HG03196 (cell line): ENCODE results near the gene IQUB.
"Not testable (repeated sequence)": the region's sequence is repeated elsewhere in the genome, so short reads cannot be mapped to it uniquely, and the experiment has no call there.

ENCODE experiments used
- ATAC-seq: cut with Tn5 transposase; IDR thresholded peaks from one replicate; pipeline ENCODE4 v1.9.1; 2021; ENCODE audit not compliant: unreplicated experiment

Gene IQUB

DNA sequence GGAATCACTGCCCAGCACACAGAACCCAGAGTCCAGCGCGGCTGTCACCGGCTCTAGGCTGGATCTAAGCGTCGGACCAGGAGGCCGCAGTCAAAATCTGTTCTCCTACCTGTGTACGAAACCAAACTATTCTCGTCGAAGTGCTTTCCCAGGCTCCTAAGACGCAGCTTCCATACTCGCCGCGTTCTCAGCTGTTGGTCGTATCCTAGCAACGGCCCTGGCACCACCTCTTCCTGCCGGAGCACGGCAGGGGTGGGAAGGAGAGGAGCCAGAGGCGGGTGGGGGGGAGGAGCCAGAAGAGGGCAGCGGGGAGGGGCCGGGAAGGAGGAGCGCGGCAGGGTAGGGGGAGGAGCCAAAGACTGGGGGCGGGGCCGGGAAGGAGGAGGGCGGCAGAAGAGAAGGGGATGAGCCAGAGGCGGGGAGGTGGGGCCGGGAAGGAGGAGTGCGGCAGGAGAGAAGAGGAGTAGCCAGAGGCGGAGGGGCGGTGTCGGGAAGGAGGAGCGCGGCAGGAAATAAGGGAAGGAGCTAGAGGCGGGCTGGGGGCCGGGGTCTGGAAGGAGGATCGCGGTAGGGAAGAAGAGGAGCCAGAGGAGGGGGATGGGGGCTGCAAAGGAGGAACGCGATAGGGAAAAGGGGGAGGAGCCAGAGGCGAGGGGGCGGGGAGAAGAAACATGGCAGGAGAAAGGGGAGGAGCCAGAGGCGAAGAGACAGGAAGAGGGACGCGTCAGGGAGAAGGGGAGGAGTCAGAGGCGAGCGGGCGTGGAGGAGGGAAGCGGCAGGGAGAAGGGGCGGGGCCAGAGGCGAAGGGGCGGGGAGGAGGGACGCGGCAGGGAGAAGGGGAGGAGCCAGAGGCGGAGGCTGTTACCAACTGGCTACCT is at the start of gene IQUB:
Gene IQUB, minus strand, starts transcription at position 213 of the 878 bp plus-strand sequence. CDS start 22,255 bp downstream, outside the sequence.
- peak; percentile 80 for ATAC-seq

DNA sequence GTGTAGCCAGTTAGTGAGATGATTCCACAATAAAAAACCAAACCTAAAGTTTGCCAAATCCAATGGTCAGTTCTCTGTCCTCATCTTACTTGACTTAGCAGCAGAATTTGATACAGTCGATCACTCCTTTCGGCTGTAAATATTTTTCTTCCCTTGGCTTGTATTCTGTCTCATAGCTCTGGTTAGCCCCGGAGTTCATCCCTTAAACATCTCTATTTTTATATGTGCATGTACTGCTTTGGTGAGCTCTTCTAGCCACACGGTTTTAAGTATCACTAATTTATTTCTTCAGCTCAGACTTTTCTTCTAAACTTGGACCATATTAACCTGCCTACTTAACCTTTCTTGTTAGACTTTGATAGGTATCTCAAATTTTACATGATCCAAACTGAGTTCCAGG is 49.4 kb upstream of the IQUB start:
- no peak for ATAC-seq

DNA sequence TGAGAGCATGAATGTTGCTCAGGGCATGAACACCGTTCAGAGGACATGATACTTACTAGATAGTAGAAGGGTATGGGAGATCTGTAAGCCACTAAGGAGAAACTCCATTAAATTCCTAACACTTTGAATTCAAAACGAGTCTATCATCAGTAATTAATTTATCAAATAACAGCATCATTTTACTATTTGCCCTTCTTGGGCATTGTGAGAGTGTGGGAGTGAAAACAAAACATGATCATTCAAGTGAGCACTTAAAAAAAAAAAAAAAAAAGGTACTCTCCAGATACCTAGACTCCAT is 46.7 kb upstream of the IQUB start:
- ATAC-seq = no peak

DNA sequence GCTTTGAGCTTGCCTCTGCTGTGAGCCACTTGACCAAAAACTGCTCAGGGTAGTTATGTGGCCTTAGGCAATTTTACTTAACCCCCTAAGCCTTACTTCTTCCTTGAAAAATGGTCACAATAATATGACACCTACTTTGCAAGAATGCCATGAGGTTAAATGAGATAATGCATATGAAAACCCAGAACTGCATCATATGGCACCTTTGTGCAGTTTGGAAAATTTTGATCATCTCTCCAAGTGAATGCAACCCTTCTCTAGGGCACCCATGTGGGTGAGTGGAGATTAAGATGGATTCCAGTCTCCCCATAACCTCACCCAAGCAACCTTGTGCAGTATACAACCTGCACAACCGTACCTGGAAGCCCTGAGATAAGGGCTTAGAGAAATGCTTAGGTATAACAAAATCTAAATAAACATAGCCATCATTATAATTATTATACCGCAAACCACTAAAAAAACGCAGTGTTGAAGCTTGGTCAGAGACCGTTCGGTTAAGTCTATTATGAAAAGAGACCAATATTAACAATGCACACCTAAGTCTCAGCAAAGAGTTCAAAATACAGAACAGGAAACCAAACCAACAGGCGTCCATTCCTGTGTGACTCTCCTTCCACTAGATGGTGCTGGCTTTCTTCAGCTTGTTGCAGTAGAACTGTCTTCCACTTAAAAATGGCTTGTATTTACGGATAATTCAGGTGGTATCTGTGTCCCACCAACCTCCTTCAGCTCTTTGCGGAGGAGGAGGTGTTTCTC is 46.2 kb upstream of the IQUB start:
- peak; percentile 73 for ATAC-seq

DNA sequence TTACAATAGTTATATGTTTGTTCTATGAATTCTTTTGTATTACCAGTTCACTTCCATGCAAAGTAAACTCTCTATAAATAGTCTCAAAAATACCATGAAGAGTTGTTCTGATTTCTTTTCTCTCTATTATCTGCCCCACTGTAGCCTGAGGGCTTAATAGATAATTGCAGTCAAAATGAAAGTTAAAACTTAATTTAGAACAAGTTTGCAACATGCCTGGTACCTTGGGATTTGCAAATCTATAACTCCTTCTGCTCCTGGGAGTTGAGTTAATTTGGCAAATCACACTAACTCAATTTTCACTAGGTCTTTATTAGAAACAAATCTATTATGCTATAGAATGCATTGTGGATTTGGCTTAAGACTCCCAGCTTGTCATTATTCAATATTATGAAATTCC is 45.0 kb upstream of the IQUB start:
- no peak for ATAC-seq

DNA sequence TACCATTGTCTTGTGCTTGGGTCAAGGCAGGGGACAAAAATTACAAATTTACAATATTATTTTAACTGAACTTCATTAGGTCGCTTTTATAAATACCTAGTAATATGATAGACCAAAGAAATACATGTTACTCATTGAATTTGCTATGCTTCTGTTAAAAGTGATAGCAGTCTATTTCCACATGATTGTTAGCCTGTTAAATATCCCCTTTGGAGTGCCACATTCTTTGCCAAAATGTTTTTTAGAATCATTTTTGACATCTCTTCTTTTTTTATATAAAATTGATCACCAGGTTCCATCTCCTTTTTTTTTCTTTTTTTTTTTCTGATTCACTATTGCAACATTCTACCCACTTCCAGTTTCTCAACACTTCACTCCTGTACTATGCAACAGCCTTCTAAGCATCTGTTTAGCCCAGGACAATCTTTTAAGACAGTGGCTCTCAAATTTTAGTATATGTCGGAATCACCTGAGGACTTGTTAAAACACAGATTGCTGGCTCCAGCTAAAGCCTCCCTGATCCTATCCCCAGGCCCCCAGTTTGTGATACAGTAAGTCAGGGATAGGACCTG is 39.6 kb upstream of the IQUB start:
- no peak for ATAC-seq

DNA sequence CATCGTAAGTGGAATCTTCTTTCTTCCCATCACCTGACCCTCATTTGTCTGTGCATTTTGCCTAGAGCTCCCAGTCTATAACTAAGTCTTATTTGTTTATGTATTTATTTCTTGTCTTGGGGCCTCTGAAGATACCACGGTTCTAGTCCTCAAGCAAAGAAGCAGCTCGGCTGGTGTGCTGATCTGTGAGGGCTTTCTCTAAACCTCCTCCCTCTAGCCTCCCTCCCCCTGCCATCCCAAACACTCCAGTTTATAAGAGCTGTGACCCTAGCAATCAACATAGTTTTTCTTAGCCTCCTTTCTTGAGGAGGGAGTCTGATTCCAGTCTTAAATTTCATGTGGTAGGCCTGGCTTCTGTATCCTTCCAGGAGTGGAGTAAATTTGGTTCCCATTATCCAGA is 38.9 kb upstream of the IQUB start:
- no peak for ATAC-seq

DNA sequence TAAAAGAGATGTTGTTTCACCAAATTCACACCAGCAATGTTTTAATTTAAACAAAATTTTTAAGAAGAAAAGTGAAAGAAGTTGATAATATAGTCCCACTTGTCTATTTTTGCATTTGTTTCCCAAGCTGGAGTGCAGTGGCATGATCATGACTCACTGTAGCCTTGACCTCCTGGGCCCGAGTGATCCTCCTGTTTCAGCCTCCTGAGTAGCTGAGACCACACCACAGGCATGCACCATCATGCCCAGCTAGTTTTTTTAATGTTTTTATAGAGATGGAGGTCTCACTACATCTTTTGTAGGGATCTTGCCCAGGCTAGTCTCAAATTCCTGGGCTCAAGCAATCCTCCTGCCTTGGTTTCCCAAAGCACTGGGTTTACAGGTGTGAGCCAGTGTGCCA is 37.3 kb upstream of the IQUB start:
- no peak for ATAC-seq

DNA sequence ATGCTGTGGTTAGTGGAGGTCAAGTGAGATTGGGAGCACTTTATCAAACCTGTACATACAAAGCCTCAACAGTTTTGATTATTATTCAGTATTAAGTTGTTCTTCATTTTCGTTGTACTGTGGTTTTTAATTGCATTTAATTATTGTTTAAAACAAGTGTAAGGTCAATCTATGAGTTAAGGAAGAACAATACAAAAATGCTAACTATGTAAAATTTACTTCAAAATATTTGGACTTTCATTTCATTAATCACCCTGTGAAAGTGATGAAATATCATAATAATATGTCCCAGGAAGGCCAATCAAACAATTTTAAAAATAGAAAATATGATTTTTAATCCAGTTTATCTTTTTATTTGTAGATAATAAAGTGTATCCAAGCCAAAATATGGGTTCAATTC is 36.8 kb upstream of the IQUB start:
- ATAC-seq = no peak

DNA sequence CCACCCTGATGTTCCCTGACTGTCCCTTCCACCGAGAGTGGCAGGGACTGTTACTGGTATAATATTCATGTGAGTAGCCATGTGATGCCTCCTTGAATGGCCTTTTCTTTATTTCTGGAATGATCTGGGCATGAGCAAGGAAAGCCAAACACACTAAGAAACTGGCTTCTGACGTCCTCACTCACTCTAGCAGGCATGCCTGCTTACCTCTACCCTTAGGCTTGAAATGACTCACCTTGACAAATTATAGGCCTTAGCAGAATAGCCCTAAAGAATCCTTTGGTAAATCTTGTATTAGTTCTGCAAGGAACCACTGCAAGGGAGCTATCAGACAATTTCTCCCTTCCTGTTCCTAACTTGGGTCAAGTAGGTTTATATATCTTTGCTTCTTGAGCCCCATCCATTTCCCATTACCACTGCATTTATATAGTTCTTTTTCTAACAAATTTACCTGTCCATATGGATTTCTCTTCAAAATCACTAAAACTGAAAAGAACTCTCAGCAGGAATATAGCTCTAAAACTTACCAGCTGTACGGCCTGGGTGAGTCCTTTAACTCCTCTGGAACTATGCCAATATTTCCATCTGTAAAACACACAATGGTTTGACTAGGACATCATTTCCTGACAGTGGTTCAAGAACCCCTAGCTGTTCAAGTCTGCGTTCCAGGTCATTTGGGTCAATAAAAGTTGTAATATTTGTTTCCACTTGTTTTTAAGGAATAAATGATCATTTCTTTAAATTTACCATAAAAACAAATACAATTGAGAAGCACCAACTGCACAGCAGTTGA is 36.2 kb upstream of the IQUB start:
- ATAC-seq = no peak

DNA sequence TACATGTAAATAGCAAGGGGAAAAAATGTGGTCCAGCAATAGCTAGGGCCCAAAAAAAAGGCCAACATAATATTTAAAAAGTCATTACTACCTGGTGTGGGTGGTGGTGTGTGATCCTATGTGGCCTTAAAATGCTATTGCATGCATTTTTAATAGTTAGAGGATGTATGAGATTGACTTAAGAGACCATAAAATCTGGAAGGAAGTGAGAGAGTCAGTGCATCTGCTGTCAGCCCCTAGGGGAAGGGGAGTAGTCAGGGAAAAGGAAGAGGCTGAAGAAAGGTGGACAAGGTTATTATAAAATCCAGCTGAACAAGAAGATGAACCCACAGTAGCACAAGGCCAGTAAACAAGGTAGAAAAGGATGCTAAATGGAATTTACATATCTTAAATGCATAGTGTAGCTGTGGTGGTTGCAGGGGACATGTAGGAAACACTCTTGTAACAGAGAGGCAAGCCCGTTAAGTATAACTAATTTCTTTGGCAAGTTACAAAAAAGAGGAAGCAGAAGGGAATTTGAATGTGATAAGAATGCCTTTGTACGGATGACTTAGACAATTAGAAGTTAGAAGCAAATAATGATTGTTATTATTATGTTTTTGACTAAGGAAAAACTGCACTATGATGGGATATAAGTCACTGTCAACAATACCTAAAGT is 35.1 kb upstream of the IQUB start:
- ATAC-seq = no peak

DNA sequence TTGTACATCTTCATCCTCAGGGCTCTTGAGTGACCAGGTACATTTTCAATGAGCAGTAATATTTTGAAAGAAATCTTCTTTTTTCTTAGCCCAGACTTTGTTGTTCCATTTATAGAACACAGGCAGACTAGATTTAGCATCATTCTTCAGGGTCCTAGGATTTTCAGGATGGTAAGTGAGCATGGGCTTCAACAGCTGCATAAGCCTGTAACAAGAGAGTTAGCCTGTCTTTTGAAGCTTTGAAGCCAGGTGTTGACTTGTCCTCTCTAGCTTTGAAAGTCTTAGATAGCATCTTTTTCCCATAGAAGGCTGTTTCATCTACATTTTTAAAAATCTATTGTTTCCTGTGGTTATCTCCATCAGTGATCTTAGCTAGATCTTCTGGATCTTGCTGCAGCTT is 27.7 kb upstream of the IQUB start:
- no peak for ATAC-seq

DNA sequence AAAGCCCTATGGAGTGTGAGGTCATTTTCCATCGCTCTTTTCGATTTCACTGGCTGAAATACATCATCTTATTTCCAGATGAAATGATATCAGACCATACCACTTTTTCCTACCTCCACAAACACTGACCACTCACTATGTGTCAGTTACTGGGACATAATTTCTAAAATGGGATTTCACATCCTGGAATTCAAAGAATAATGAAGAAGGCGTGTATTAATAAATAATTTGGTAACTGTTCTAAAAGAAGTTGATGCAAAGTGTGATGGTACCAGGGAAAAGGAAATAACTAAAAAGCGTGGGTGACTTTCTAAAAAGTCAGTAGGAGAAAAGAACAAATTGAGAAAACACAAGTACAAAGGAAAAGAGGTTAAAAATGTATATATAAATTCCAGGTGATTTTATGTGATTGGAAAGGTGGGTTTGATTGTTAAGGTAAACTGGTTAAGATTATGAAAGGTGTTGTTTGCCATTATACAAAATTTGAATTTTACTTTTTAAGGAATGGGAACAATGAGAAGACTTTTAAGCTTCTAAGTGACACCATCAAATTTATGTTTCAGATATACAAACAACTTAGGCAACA is 24.0 kb upstream of the IQUB start:
- no peak for ATAC-seq

DNA sequence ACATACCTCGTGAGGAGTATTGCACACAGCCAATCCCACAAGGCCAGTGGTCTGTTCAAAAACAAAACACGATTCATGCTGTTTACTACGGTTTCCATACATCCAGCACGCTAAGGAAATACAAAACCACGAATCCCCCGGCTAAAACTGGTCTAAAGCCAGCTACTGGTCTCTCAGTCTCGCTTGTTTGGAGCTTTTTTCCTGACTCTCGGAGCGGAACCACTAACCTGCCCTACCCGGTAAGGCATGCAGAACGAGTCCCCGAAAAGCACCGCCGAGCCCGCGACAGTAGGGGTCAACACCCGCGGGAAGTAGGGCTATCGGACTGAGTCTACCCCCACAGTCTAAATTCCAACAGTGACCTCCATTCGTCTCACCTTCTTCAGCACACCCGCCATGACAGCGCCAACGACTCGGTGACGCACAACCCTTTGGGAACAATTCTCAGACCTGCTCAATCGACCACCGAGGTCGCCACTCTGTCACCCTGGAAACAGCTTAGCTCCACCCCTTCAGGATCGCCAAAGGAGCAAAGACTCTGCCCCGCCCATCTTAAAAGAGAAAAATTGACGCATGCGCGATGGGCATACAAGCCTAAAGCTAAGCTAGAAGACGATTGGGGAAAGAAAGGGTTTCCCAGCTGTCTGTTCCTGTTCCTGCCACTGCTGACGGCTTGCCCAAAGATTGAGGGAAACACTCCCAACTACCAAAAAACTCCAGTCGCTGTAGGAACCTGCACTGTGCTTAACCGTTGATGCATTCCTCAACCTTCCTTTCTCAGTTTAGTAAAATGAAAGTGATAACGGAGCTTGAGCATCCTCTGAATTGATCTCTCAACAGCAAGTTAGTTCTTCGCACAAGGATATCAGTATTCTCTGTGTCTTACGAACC is 23.2 kb upstream of the IQUB start, which contains the start of gene NDUFA5:
Gene NDUFA5, minus strand, starts transcription at position 421 of the 891 bp plus-strand sequence. Its CDS starts 23 bp downstream, at position 398.
- ATAC-seq = peak; percentile 99

DNA sequence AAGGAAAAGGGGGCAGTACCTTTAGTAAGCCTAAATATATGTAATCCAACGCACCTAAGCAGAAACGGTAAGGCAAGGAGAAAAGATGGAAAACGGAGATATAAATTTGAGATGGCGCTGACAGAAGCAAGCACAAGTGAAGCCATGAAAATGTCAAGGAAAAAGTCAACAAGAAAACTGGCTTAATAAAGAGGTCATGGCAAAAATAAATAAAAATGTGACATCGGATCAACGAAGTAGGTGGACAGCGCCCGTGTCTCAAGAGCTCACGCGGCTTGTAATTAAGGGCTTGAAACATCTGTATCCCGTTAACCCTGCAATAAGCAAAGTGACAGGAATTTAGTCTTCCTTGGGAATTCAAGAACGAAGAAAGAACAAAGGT is 22.6 kb upstream of the IQUB start:
- no peak for ATAC-seq

DNA sequence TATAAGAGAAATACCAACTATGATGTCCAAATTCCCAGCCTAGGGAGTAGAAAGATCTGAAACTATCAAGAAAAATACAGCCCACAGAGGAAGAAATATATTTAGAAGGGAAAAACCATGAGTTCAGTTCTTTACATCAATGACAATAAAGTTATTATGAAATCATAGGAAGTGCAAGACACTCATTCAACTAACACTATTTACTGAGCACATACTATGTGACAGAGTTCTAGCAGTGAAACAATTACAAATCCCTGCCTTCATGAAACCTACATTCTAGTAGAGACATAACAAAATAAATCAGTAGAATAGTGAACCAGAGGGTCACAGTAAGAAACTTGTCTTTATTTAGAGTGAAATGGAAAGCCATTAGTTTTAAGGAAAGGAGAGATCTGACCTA is 21.1 kb upstream of the IQUB start:
- no peak for ATAC-seq

DNA sequence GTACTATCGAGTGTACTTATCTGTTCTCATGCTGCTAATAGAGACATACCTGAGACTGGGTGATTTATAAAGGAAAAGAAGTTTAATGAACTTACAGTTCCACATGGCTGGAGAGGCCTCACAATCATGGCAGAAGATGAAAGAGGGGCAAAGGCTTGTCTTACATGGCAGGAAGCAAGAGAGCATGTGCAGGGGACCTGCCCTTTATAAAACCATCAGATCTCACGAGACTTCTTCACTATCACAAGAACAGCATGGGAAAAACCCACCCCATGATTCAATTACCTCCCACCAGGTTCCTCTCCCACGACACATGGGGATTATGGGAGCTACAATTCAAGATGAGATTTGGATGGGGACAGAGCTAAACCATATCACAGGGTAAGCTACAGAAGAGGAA is 18.8 kb upstream of the IQUB start:
- no peak for ATAC-seq

DNA sequence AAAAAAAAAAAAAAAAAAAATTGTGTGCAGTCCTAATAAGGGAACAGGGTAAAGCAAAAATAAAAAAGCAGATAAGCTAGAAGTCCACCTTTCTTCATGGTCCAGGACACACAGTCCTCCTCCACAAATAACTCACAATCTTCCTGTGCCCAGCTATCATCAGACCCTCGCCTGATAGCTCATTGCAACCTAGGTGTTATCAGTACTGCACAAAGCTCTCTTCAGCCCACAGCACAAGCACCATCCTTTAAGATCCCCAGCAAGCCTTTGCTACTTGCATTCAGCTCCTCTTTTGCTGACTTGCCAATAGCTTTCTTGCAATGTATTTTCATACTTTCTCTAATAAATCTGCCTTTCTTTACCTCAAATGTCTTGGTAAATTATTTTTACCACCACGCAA is 18.2 kb upstream of the IQUB start:
- no peak for ATAC-seq

DNA sequence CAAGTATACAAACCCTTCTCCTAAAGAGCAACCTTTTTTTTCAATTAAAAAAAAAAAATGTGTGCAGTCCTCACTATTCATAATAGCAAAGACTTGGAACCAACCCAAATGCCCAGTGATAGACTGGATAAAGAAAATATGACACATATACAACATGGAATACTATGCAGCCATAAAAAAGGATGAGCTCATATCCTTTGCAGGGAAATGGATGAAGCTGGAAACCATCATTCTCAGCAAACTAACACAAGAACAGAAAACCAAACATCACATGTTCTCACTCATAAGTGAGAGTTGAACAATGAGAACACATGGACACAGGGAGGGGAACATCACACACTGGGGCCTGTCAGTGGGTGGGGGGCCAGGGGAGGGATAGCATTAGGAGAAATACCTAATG is 17.7 kb upstream of the IQUB start:
- not testable (repeated sequence) for ATAC-seq
